ENCODE results near the gene LAMA2. TPM values are rescaled to one million over a fixed set of nuclear protein-coding genes. Genes with fewer than 3 reads are reported as not detected.

Gene LAMA2
- total RNA-seq, 1 experiment from 2014 or later, result 0.02 TPM

- TF ChIP-seq CTCF (IDR thresholded peaks at IDR 0.05; ENCODE audit: insufficient read depth in 1 of 2, low read depth in 1 of 2, low read length in 1 of 2, severe bottlenecking in 1 of 2, unreplicated experiment in 1 of 2), result no peak
- H3K36me3 ChIP-seq (ENCODE audit: control insufficient read depth, insufficient read depth, low read length), result no peaks in the 10 kb centered on the region
- H3K4me1 Mint-ChIP-seq (ENCODE audit: low read depth, unreplicated experiment), result no peaks in the 10 kb centered on the region
- no peaks in the 10 kb centered on the region for H3K27me3 ChIP-seq (replicated peaks; ENCODE audit: control insufficient read depth, insufficient read depth, low read length)
- intact Hi-C loops (cut with micrococcal nuclease; ENCODE audit: unreplicated experiment), result no loop called here
- CTCF ChIA-PET, result no interaction called here
- H3K9me3 Mint-ChIP-seq (ENCODE audit: unreplicated experiment), result no peaks in the 10 kb centered on the region
- no peak overlapping the region for H3K27ac Mint-ChIP-seq (ENCODE audit: unreplicated experiment)
- no TSS peak for BruUV-seq (replicated peaks)
- H3K4me3 ChIP-seq (ENCODE audit: low read depth, low read length), result no peak overlapping the region
- no peaks in the 10 kb centered on the region for H3K4me1 ChIP-seq
- POLR2A ChIA-PET, result no interaction called here
- H3K36me3 Mint-ChIP-seq (ENCODE audit: insufficient read depth, unreplicated experiment), result no peaks in the 10 kb centered on the region
- DNase-seq, result no peak
- no peaks in the 10 kb centered on the region for H3K9me3 ChIP-seq
- no peak overlapping the region for H3K4me3 Mint-ChIP-seq (ENCODE audit: unreplicated experiment)
- peaks cover 5% of the 10 kb centered on the region for H3K27me3 Mint-ChIP-seq (ENCODE audit: insufficient read depth, unreplicated experiment)
These were observed 381.6 kb downstream of the LAMA2 start for GRCh38 chr6:129264480-129265045.

- H3K4me1 ChIP-seq, result no peaks in the 10 kb centered on the region
- no peaks in the 10 kb centered on the region for H3K27me3 ChIP-seq (replicated peaks; ENCODE audit: control insufficient read depth, insufficient read depth, low read length)
- peaks cover 5% of the 10 kb centered on the region for H3K27me3 Mint-ChIP-seq (ENCODE audit: insufficient read depth, unreplicated experiment)
- no peak overlapping the region for H3K27ac Mint-ChIP-seq (ENCODE audit: unreplicated experiment)
- no peak overlapping the region for H3K4me3 Mint-ChIP-seq (ENCODE audit: unreplicated experiment)
- BruUV-seq (replicated peaks), result no TSS peak
- no peaks in the 10 kb centered on the region for H3K9me3 Mint-ChIP-seq (ENCODE audit: unreplicated experiment)
- CTCF ChIA-PET, result no interaction called here
- no peaks in the 10 kb centered on the region for H3K4me1 Mint-ChIP-seq (ENCODE audit: low read depth, unreplicated experiment)
- no peaks in the 10 kb centered on the region for H3K9me3 ChIP-seq
- intact Hi-C loops (cut with micrococcal nuclease; ENCODE audit: unreplicated experiment), result no loop called here
- POLR2A ChIA-PET, result no interaction called here
- no peak for TF ChIP-seq CTCF (IDR thresholded peaks at IDR 0.05; ENCODE audit: insufficient read depth in 1 of 2, low read depth in 1 of 2, low read length in 1 of 2, severe bottlenecking in 1 of 2, unreplicated experiment in 1 of 2)
- H3K4me3 ChIP-seq (ENCODE audit: low read depth, low read length), result no peak overlapping the region
- H3K36me3 ChIP-seq (ENCODE audit: control insufficient read depth, insufficient read depth, low read length), result no peaks in the 10 kb centered on the region
- DNase-seq, result no peak
- H3K36me3 Mint-ChIP-seq (ENCODE audit: insufficient read depth, unreplicated experiment), result no peaks in the 10 kb centered on the region
These were observed 384.1 kb downstream of the LAMA2 start for GRCh38 chr6:129267028-129267427.

GRCh38 chr6:129269076-129269475 is 386.1 kb downstream of the LAMA2 start:
- no peaks in the 10 kb centered on the region for H3K4me1 Mint-ChIP-seq (ENCODE audit: low read depth, unreplicated experiment)
- H3K4me1 ChIP-seq, result no peaks in the 10 kb centered on the region
- intact Hi-C loops (cut with micrococcal nuclease; ENCODE audit: unreplicated experiment), result no loop called here
- no peak for DNase-seq
- CTCF ChIA-PET, result interaction anchor here (0.6 kb wide), 1 partner anchor 904 kb away, joined by 4 read pairs; no protein-coding TSS in a partner anchor
- H3K36me3 ChIP-seq (ENCODE audit: control insufficient read depth, insufficient read depth, low read length), result no peaks in the 10 kb centered on the region
- H3K27ac Mint-ChIP-seq (ENCODE audit: unreplicated experiment), result no peak overlapping the region
- H3K9me3 Mint-ChIP-seq (ENCODE audit: unreplicated experiment), result no peaks in the 10 kb centered on the region
- H3K27me3 Mint-ChIP-seq (ENCODE audit: insufficient read depth, unreplicated experiment), result peaks cover 5% of the 10 kb centered on the region
- no peaks in the 10 kb centered on the region for H3K36me3 Mint-ChIP-seq (ENCODE audit: insufficient read depth, unreplicated experiment)
- no TSS peak for BruUV-seq (replicated peaks)
- TF ChIP-seq CTCF (IDR thresholded peaks at IDR 0.05; ENCODE audit: insufficient read depth in 1 of 2, low read depth in 1 of 2, low read length in 1 of 2, severe bottlenecking in 1 of 2, unreplicated experiment in 1 of 2), result no peak
- POLR2A ChIA-PET, result no interaction called here
- H3K4me3 Mint-ChIP-seq (ENCODE audit: unreplicated experiment), result no peak overlapping the region
- H3K4me3 ChIP-seq (ENCODE audit: low read depth, low read length), result no peak overlapping the region
- H3K27me3 ChIP-seq (replicated peaks; ENCODE audit: control insufficient read depth, insufficient read depth, low read length), result no peaks in the 10 kb centered on the region
- no peaks in the 10 kb centered on the region for H3K9me3 ChIP-seq
